GM20000 (cell line): Measurements from ENCODE around the gene JARID2.

Source experiments
- DNase-seq: peaks from one replicate; pipeline ENCODE4 v3.0.0; 2012; ENCODE audit warnings: low spot score
- TF ChIP-seq, protein P1 (sequence below): IDR thresholded peaks from 2 replicates; pipeline ENCODE4 v1.5.1; 2012; ENCODE audit warnings: mild to moderate bottlenecking, control low read depth; ENCODE audit errors: extremely low read depth, missing control alignments

The JARID2 gene

DNA sequence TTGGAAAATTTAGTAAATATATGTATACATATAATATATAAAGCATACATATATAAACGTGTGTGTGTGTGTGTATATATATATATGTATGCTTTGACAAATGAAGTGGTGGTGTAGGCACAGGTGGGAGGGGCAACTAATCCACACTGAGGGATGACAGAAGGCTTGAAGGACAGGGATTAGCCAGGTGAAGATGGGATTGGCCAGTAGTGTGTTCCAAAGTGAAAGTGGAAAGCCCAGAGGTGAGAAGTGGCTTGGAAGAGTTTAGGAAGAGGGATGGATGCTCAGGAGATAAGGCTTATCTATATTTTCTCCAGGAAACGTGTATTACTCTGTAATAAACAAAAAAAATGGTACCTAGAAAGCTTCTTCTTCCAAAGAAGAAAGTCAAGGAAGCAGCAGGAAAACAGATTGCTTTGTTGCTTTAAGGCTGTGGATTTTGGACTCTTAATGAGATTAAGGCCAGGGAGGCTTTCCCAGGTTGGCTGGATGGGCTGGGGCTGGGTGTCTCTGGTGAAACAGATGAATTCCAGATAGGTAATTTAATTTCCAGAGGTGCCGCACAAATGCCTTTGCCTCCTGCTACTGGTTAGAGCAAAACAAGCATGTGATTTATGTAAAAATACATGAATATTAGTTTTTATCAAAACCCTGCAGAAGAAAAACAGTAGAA lies 63.9 kb downstream of the JARID2 start:
- DNase-seq = no peak
- TF ChIP-seq, protein P1, sequence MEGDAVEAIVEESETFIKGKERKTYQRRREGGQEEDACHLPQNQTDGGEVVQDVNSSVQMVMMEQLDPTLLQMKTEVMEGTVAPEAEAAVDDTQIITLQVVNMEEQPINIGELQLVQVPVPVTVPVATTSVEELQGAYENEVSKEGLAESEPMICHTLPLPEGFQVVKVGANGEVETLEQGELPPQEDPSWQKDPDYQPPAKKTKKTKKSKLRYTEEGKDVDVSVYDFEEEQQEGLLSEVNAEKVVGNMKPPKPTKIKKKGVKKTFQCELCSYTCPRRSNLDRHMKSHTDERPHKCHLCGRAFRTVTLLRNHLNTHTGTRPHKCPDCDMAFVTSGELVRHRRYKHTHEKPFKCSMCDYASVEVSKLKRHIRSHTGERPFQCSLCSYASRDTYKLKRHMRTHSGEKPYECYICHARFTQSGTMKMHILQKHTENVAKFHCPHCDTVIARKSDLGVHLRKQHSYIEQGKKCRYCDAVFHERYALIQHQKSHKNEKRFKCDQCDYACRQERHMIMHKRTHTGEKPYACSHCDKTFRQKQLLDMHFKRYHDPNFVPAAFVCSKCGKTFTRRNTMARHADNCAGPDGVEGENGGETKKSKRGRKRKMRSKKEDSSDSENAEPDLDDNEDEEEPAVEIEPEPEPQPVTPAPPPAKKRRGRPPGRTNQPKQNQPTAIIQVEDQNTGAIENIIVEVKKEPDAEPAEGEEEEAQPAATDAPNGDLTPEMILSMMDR = no peak

DNA sequence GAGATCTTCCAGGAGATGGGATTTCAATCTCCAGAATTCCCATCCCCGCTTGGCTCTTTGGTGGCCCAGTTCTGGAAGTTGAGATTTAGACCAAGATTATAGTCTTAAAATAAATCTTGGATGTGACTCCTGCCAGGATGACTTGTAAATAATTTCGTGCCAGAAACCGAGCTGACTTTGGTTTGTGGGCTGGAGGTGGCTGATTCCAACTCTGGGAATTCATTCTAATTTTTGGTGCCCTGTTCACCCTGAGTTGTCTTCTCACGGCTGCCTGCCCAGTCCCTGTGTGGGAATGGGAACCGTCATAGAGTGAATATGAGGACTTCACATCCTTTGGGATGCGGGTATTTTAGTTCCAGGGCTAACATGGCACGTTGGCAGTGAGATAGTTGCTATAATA lies 64.8 kb downstream of the JARID2 start:
- DNase-seq = no peak
- TF ChIP-seq, protein P1 = no peak

DNA sequence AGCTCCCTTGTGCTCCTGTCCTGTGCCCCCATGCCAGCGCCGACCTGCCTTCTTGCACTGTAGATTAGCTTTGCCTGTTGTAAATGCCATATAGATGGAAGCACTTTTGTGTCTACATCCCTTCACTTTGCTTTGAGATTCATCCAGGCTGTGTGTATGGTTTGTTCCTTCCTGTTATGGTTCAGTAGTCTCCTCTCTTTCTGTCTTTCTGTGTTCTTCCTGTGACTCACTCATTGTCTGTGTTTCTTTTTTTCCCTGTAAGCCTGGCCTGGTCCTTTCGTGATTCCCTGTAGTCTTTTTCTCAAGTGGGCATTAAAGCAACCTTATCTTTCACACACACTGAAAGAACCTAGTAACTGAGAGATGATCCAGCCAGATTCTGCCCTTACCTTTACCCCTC lies 66.6 kb downstream of the JARID2 start:
- TF ChIP-seq, protein P1 = no peak
- DNase-seq = no peak

DNA sequence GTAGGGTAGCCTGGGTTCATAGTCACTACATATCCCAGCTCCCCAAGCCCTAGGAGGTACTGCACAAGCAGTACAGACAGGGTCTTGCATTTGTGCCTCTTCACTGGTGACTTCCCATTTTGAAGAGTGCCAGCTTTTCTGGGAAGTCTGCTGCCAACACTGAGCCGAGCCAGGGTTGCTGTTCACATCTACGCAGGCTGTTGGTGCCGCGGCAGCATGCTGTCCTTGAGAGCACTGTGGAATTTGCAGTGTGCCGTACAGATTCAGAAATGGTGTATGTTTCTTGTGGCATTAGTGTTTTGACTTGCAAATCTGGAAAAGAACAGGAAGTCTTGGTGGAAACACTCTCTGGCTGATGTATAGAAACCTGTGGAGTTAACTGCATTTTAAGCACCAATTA lies 67.5 kb downstream of the JARID2 start:
- TF ChIP-seq, protein P1 = no peak

DNA sequence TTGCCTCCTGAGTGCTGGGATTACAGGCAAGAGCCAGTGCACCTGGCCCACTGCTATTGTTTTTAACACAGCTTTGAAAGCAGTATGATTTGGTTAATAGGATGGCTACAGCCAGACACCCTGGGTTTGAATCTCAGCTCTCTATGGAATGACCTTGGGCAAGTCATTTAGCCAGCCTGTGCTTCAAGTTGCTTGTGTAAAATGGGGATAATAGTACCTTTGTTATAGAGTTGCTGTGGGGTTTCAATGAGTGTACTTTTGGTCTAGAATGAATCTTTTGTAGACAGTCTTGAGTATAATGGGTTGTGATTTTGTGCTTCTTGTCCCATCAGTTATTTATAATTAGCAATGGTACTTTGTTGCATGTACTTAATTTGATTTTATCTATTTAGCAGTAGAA lies 70.9 kb downstream of the JARID2 start:
- DNase-seq = no peak
- TF ChIP-seq, protein P1 = no peak

More for the DNA sequence above, 67.5 kb downstream of the JARID2 start:
- no peak for DNase-seq

DNA sequence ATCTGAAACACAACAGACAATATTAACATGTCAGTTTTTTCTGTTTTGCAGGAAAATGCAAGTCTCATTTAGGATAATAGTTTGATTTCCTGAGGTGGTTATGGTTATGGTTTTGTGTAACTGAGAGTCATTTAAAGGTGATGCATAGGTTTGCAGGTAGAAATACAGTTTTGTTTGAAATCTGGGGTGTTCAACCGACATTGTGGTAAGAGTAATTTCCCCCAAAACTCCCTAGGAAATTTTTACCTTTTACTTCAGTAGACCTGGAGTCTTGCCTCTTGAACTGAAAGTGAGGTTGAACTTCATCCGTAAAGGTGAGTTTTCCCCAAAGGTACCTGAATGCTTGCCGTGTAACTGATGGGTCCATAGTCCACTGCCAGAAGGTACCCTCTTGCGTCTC lies 71.4 kb downstream of the JARID2 start:
- DNase-seq = no peak
- TF ChIP-seq, protein P1 = no peak

DNA sequence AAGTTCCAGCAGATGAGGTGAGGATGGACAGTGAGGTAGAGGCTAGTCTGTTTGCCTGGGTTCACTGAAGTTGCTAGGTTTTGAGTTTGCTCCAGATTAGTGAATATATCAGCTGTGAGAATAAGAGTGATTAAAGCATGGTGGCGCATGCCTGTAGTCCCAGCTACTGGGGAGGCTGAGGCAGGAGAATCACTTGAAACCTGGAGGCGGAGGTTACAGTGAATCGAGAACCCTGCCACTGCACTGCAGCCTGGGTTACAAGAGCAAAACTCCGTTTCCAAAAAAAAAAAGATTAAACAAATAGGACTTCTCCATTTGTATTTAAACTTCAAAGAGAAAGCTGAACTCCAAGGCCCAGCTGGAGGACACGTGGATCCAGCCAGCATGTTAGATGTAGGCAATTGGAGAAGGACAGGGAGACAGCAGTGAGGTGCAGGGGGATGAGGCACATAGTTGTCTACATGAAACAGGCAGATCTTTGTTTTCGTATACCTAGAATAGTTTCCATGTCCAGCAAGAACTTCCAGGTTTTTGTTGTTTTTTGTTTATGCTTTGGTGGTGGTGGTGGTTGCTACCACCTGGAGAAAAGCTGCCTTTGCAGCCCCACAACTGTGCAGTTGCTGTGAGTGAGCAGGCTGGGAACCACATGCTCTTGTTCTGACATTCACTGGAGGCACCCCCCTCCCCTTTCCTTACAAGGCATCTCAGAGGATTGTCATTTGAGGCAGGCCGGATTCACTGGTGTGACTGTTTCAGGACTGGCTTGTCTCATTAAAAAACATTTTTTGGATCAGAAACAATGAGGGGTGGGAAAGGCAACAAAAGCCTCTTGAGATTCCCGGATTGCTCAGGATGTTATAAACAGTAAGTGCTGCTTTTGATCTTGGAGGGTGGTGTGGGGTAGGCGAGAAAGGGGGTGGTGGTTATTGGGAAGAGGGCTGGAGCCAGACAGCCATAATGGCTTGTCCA lies 72.3 kb downstream of the JARID2 start:
- DNase-seq = no peak
- TF ChIP-seq, protein P1 = no peak
